Measurements from ENCODE around the gene PIK3R5.

PIK3R5 gene

DNA sequence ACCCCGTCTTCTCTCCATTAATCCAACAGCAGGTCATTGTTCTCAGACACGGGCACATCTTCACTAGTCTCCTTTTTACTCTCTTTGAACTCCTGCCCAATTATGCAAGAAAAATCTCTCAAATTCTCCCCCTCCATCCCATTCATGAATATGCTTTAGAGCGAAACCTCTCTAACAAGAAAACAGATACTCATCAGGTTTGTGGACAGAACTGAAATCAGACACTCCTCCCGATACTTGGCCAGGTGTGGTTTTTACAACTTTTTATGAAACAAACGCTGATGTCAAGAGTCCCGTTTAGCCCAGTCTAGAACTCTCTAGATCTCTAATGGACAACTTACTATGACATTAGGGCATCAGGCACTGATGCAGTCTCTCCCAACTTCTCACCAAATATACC is 40.9 kb downstream of the PIK3R5 start:
- H3K27ac ChIP-seq, result no peak overlapping the region
- ChIA-PET POLR2A (ENCODE audit: low non-redundant PET) (no interaction called here), CTCF (no interaction called here)
- TF ChIP-seq, protein P1, sequence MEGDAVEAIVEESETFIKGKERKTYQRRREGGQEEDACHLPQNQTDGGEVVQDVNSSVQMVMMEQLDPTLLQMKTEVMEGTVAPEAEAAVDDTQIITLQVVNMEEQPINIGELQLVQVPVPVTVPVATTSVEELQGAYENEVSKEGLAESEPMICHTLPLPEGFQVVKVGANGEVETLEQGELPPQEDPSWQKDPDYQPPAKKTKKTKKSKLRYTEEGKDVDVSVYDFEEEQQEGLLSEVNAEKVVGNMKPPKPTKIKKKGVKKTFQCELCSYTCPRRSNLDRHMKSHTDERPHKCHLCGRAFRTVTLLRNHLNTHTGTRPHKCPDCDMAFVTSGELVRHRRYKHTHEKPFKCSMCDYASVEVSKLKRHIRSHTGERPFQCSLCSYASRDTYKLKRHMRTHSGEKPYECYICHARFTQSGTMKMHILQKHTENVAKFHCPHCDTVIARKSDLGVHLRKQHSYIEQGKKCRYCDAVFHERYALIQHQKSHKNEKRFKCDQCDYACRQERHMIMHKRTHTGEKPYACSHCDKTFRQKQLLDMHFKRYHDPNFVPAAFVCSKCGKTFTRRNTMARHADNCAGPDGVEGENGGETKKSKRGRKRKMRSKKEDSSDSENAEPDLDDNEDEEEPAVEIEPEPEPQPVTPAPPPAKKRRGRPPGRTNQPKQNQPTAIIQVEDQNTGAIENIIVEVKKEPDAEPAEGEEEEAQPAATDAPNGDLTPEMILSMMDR (conservative IDR thresholded peaks at IDR 0.05; ENCODE audit: low read depth), result no peak
- DNase-seq (ENCODE audit: low spot score), result no peak

DNA sequence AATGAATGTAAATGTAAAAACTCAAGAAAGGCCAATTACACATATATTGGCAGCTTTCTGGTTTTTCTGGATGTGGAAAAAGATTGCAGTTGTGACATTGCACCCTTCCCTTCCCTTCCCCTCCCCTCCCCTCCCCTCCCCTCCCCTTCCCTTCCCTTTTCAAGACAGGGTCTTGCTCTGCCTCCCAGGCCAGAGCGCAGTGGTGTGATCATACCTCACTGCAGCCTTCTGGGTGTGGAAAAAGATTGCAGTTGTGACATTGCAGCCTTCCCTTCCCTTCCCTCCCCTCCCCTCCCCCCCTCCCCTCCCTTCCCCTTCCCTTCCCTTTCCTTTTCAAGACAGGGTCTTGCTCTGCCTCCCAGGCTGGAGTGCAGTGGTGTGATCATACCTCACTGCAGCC is 41.7 kb downstream of the PIK3R5 start:
- ChIA-PET CTCF (interaction anchor here (0.6 kb wide), 1 partner anchor 386 kb away, joined by 4 read pairs; no protein-coding TSS in a partner anchor), POLR2A (ENCODE audit: low non-redundant PET) (no interaction called here)
- no peak for DNase-seq (ENCODE audit: low spot score)
- TF ChIP-seq, protein P1 (conservative IDR thresholded peaks at IDR 0.05; ENCODE audit: low read depth), result no peak
- H3K27ac ChIP-seq, result no peak overlapping the region

DNA sequence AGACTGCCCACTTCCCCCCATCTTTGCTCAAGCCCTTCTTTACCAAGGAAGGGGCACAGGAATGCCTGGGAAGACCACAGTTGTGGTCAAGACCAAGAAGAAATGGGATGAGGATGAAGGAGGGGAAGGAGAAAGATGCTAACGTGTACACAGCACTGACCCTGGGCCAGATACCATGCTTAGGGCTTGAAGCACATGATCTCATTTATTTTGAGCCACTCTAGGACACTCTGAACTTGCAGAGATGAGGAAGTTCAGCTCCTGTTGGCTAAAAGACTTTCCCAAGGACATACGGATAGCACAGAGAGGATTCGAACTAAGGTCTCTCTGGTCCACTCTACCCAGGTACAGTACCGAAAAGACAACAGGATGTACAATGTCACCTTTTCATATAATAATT is 42.6 kb downstream of the PIK3R5 start:
- TF ChIP-seq, protein P1 (conservative IDR thresholded peaks at IDR 0.05; ENCODE audit: low read depth), result no peak
- H3K27ac ChIP-seq, result peak overlapping the region; percentile 63; the same call in 1 of the 2 replicates
- DNase-seq (ENCODE audit: low spot score), result no peak
- CTCF ChIA-PET, result no interaction called here
- POLR2A ChIA-PET (ENCODE audit: low non-redundant PET), result no interaction called here

DNA sequence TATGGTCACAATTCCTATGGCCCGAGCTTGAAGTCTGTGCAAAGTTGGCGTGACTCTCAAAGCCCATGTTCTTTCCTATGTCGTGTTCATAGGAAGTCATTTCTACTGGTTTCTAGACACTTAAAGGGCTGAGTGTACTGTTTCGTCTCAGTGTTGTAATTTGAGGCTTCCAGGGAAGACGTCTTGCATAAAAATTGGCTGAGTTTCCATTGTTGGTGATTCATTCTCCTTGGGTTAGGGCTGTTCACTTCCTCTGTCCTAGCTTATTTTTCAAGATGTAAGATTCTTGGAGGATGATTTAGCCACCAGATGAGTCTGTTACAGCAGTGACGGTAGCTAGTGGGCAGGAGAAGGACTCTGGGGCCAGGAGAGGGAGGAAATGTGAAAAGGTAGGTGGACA is 43.1 kb downstream of the PIK3R5 start:
- ChIA-PET POLR2A (ENCODE audit: low non-redundant PET) (no interaction called here), CTCF (interaction anchor here (1.0 kb wide), 1 partner anchor 240 kb away, joined by 3 read pairs; no protein-coding TSS in a partner anchor)
- peak overlapping the region; percentile 63; the same call in 1 of the 2 replicates for H3K27ac ChIP-seq
- TF ChIP-seq, protein P1 (conservative IDR thresholded peaks at IDR 0.05; ENCODE audit: low read depth), result no peak
- DNase-seq (ENCODE audit: low spot score), result peak; percentile 72

DNA sequence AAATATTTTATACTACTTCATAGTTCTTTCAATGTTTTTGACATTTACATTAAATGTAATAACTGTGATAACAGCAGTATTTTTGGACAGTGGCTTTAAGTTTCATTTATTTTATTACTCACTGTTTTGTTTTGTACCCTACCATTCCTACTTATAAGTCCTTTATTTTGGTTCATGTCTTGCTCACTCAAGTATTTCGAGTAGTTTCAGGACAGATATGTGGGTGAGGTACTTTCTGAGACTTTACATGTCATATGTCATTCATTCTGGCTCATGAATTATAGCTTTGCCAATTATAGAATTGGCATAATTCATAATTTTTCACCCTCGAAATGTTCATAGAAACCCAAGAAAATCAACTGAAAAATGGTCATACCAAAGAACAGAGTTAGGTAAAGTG is 44.4 kb downstream of the PIK3R5 start:
- TF ChIP-seq, protein P1 (conservative IDR thresholded peaks at IDR 0.05; ENCODE audit: low read depth), result no peak
- ChIA-PET CTCF (no interaction called here), POLR2A (ENCODE audit: low non-redundant PET) (no interaction called here)

DNA sequence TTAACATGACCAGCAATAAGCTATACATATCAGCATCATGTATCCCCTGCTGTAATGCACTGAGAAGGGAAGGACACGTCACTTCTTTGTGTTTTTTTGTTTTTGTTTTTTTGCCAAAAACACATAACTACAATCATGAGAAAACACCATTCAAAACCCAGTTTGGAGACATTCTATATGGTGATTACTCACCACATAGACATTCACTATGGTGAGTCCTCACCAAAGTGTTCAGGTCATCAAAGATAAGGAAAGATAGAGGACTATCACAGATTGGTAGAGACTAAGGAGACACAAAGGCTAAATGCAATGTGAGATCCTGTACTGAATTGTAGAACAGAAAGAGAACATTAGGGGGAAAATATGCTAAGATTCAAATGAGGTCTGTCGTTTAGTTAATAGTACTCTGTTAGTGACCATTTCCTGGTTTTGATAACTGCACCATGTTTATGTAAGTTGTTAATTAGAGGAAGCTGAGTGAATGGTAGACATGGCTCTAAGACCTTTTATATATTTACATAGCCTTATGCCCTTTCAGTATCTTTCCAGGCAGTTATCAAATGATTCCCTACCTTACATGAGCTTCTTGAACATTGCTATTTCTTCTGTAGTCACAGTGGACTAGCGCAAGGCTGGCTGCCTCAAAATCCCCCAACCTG is 46.6 kb downstream of the PIK3R5 start:
- no peak overlapping the region for H3K27ac ChIP-seq
- TF ChIP-seq, protein P1 (conservative IDR thresholded peaks at IDR 0.05; ENCODE audit: low read depth), result no peak
- POLR2A ChIA-PET (ENCODE audit: low non-redundant PET), result no interaction called here
- CTCF ChIA-PET, result interaction anchor here (0.6 to 0.7 kb wide), 2 partner anchors 51 to 281 kb away, joined by 3 read pairs; no protein-coding TSS in a partner anchor
- no peak for DNase-seq (ENCODE audit: low spot score)

More for the DNA sequence above, 44.4 kb downstream of the PIK3R5 start:
- DNase-seq (ENCODE audit: low spot score), result no peak
- H3K27ac ChIP-seq, result no peak overlapping the region
